GM21381 (cell line): Measurements from ENCODE around the gene ALDH3A2.

Source experiments
- ATAC-seq: cut with Tn5 transposase; IDR thresholded peaks from one replicate; pipeline ENCODE4 v1.9.1; 2021; ENCODE audit warnings: mild to moderate bottlenecking, moderate library complexity; ENCODE audit not compliant: unreplicated experiment

The ALDH3A2 gene

DNA sequence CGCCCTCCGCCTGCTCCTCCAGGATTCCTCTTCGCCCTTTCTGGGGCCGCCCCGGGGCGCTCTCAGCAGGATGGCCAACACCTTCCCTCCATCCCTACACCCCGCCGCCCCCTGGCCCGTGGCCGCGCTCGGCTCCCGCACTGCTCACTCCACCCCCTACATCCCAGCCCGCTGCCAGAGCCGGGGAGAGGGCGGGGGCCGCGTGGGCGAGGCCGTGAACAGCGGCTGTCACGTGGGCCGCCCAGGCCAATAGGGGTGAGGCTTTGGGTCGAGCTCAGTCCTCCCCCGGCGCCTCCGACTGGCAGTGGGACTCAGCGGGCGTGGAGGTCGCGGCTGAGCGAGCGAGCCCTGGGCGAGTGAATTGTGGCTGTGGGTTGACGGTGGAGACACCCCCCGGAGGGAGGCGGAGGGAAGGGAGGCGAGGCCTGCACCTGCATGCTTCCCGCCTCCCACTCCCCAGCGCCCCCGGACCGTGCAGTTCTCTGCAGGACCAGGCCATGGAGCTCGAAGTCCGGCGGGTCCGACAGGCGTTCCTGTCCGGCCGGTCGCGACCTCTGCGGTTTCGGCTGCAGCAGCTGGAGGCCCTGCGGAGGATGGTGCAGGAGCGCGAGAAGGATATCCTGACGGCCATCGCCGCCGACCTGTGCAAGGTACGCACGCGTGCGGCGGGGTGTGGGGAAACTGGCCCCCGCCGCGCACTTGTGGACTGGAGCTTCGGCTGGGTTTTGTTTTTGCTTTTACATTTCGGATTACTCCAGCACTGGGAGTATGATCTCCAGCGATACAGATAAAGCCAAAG, at the start of gene ALDH3A2:
ALDH3A2 (plus strand) TSS at position 277 of the 799 bp plus-strand sequence; CDS start at position 498, 221 bp downstream.
- peak; percentile 84 for ATAC-seq

DNA sequence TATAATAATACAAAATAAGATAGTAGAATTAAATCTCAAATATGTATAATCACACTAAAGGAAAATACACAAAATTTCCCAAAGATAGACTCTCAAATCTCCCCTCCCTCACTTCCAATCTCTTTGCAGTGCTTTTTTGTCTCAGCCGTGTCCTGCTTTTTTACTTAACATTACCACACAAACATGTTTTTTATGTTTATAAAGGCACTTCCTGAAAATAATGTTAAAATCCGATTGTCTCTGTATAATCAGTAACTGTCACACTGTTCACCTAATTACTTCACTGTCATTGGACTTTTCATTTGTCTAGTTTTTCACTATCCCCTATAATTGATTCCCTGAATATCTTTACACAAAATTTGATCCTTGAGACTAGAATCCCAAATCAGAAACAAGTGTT, 38.2 kb upstream of the ALDH3A2 start:
- no peak for ATAC-seq

DNA sequence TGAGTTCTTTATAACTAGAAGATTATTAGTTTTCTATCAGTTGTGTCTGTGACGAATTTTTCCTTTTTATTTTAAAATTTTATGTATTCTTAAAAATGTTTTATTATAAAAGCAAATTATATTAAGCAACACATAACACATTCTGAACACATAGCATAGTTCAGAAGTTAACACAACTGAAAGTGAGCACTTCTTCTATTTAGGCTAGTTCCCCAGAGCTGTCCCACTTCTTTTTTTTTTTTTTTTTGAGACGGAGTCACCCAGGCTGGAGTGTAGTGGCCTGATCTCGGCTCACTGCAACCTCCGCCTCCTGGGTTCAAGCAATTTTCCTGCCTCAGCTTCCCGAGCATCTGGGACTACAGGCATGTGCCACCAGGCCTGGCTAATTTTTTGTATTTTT, 37.7 kb upstream of the ALDH3A2 start:
- no peak for ATAC-seq

DNA sequence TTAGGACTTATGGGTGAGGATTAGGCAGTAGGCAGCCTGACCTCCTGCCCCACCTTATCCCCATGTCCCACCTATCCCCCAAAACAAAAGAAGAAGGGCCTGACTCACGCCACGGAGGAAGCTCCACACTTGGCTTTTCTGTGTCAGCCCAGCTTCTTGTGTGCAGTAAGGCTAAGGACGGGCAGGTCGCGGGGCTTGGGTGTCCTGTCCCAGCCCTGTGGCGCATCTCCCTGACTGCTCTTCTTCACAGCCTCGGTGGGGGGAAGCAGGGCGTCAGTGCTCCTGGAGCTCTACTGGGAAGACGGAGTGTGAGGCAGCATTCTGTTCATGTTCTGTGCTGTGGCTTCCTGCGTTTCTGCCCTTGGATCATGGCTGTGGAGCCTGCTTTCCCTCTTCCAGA, 34.6 kb upstream of the ALDH3A2 start:
- no peak for ATAC-seq

DNA sequence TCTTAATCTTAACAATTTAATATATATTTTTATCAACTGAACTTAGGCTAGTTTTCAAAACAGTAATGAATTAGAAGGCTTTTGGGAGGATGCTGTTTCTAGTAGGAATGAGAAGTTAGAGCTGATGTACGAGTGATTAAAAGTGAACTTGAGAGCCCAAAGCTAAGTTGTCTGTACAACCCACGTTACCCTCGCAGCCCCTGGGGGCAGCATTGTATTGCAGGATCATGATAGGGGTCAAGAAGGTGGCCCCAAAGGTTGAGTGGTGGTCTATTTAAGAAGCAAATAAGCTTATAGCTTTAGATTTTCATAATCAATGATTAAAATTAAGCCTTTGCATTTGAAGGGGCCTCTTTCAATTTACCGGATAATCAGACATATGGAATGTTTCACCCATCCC, 33.7 kb upstream of the ALDH3A2 start:
- ATAC-seq = no peak

DNA sequence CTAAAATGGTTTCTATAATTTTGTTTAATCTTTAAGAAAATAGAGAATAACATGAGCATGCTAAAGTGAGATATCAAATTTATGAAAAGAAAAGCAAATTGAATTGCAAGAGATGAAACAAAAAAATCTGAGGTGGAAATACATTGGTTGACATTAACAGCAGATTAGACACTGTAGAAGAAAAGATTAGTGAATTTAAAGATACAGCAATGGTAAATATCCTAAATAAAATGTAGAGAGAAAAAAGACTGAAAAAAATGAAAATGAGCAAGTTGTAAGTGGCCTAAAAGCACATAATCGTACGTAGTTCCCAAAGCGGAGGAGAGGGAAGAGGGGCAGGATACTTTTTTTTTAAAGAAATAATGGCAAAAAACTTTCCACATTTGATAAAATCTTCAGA, 30.5 kb upstream of the ALDH3A2 start:
- no peak for ATAC-seq

DNA sequence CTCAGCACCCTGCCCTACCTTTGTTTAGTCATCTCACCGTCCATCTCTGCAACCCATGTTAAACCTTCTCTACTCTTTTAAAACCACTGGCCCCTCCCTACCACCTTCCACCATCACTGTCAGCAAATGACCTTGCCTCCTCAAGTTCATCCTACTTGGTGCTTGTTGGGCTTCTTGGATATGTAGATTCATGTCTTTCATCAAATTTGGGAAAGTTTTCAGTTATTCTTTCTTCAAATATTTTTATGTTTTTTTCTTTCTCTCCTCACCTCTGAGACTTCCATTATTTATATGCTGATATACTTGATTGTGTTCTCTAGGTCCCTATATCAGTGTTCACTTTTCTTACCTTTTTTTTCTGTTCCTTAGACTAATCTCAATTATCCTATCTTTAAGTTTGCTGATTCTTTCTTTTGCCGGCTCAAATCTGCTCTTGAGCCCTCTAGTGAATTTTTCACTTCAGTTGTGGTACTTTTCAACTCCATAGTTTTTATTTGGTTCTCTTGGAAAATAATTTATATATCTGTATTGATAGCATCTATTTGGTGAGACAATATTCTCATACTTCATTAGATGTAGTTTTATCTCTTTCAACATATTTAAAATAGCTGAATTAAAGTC, 28.7 kb upstream of the ALDH3A2 start:
- ATAC-seq = no peak

DNA sequence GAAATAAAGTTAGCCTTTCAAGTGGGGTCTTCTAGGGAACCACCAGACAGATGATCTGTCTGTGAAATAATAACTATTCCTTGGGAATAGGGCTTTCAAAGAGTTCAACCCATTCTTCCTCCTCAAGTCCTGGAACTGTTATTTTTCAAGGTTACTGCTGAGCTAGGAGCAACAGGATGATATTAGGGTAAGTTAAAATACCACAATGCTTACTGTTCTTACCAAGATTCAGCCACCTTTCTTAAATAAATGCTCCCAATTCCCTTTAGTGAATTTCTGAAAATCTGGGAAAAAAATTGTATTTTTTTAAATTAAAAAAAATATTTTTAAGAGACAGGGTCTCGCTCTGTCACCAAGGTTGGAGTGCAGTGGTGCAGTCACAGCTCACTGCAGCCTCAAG, 26.9 kb upstream of the ALDH3A2 start:
- ATAC-seq = no peak

DNA sequence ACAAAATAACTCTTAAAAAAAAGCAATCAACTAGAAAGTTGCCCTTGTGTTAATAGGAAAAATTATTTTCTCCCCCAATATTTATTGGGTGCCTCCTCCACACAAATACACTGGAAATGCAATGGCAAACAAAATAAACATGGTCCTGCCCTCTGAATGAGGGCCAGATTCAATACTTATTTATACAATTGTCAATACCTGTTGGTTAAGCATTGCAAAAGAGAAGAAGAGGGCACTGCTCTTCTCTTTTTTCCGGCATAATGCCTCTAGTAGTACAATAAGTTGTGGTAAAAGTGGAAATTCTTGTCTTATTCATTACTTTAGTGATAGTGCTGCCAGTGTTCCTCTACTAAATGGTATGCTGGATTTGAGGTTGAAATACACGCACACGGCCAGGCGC, 22.5 kb upstream of the ALDH3A2 start:
- no peak for ATAC-seq

DNA sequence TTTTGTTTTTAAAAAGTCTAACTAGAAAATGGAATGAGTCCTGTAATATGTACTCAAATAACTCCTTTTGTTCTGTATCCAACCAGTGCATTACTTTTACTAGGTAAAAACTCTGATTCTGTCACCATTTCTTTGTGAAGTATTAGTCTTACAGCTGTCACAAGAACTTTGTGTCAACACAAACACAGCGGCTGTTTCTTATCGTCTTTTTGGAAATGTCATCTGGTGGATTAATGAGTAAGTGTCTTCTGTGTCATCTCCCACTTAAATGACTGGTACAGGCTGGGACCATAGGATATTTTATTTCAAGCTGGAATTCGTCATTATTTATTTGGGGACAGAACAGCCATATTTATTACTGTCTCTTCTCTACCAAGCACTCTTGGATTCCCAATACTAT, 19.1 kb upstream of the ALDH3A2 start:
- no peak for ATAC-seq

DNA sequence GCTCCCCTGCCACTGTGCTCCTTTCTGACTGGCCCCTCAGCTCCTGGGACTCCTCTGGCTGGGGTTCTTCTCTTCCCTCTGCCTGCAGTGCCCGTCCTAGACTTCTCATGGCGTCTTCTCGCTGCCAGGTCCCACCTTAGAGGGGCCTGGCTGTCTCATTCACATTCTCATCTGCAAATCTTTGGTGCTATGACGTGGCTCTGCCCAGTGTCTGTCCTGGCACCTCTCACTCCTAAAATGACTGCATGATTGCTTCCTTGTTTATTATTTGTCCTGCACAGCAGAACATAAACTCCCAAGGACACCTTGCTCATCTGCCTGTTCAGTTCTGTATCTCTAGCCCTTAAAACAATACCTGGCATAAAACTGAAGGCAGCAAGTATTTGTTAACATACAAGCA, 18.5 kb upstream of the ALDH3A2 start:
- ATAC-seq = no peak

DNA sequence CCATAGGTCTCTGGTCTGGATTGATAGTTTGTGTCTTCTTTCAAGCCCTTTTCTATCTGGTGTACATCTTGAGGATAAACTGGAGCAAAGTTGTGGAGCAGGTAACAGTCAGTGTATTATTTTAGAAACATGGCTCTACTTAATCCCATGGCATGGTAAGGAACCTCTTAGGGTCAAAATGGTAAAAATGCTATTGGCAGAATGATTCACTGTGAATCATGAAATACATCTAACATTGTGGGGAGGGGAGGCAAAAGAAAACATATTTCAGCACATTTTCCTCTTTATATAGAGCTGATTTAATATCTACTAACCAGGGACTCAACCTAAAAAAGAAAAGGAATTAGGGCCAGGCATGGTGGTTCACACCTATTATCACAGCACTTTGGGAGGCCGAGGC, 17.9 kb upstream of the ALDH3A2 start:
- ATAC-seq = no peak

DNA sequence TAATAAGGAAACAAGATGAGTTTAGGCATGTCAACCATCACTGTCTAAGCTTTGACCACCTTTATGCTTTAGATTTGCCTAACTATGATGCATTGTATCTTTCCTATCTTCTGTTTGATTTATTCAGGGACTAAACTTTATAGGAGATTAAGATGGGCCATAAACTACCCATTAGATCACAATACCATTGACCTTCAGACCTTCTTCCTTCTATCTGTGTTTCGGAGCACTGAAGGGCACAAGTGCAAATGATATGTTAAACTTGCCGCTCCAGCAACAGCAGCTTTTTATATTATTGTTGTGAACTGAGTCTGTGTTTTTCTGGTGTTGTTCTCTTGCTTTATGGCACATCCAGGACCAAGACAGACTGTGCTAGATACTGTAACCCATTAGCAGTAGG, 16.6 kb upstream of the ALDH3A2 start:
- ATAC-seq = no peak

DNA sequence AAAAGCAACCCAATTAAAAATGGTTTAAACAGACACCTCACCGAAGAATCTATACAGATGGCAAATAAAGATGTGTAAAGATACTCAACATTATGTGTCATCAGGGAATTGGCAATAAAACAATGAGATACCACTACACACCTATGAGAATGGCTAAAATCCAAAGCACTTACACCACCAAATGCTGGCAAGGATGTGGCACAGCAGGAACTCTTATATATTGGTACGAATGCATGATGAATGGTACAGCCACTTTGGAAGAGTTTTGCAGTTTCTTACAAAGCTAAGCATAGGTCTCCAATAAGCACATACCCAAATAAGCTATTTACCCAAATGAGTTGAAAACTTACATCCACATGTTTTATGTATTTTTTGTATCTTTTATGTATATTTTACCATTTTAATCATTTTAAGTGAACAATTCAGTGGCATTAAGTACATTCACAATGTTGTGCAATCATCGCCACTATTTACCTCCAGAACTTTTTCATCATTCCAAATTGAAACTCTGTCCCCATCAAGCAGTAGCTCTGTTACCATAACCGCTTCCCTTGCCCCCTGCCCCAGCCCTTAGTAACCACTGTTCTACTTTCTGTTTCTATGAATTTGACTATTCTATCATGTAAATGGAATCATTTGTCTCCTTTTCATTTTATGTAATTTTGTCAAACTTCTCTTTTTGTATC, 6.7 kb upstream of the ALDH3A2 start:
- no peak for ATAC-seq

DNA sequence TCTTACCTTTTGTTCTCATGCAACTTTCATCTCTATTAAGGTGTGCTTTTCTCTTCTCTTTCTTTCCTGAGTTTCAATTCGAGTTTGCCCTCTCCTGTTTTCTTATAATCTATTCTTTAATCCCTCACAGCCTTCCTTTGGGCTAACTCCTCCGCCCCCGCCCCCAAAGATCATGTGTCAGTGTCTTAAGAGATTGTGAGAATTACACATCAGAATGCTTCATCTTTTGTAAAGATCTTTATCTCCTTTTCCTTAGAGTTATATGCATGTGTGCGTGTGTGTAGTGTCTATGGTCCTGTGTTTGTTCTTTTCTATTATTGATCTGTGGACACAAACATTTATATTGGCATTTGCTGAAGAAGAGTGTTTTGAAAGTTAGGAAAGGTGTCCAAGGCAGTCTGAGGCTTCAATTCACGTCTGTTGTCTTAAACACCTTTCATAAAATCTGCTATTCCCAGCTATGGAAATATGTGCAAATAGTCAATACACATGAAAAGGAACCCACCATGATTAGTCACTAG, 6.1 kb upstream of the ALDH3A2 start:
- no peak for ATAC-seq

DNA sequence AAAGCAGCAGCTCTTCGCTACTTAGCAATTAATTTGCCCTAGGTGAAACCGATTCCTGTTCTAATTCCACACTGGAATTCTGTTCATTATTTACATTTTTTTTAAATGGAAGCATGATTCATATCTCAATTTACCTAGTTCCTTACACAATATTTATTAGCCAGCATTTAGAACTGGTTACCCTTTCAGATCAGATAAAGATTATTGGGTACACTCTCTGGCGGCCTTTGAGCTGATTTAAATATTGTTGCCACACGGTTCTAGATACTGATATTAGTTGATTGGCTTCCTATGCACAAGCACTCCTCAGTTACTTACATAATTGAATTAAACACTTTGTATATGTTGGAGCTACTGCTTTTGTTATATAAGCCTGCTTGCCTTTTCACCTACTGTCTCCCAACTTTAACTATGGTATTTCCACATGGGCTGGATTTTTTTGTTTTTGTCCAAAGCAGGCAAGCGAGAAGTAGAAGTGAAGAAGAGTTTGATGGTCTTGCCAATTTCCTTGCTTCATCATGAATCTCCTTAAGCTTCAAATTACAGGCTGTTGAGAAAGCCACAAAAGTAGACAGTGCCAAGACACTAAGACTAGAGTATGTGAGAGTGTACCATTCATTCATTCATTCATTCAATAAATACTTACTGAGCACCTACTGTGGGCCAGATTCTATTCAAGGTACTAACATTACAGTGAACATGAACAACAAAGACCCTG, 3.9 kb upstream of the ALDH3A2 start:
- ATAC-seq = no peak

DNA sequence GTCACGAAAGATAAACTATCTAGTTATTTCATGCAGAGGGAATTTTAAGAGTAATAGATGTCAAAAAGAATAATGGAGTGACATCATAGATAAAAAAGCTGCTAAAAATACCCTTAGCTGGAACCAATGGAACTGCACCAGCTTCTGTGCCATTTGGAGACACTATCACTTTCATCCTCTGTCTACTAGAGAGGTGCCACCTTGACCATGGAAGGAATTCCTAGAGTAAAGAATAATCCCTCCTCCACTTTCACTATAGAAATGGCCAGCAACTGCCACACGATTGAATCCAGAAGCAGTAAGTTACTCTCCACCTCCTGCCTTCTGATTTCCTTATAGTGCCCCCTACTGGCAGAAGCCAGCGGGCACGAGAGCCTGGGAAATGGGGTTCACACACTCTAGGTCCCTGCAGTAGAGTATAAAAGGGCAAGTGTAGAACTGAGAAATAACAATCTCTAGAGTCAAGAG, 2.8 kb upstream of the ALDH3A2 start:
- ATAC-seq = no peak

DNA sequence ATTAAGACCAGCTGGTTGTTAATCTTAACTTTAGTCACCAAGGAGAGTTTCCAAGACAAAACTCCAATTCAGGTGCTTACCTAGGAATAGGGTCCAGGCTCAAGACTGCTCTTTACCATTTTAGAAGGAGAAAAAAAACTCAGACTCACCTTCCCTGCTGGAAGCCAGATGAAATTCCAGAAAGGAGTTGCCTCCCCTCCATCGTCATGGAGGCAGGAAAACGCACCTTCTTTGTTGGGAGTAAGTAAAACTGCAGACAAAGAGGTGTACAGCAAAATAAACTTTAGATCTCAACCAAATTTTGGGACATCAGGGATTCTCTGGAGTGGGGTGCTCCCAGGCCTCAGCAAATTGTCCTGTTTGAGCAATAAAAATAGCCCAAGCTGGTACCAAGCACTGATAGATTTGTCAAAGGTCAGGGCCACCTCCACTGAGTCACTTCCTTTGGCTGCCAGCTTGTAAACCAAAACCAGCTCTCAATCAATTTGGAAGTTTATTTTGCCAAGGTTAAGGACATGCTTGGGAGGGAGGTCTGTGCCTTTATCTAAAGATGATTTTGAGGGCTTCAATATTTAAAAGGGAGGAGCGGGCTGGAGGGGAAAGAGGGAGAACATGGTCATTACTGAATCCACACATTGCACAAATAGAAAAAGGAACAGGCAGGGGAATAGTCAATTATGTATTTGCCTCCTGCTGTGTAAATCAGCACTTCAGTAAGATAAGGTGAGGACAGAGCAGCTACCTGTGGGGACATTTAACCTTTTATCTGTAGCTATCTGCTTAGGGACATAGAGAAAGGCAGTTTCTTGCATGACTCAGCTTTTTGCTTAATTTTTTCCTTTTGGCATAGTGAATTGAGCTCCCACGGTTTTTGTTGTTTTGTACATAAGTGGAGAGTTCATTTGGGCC, 1.5 kb upstream of the ALDH3A2 start:
- no peak for ATAC-seq

DNA sequence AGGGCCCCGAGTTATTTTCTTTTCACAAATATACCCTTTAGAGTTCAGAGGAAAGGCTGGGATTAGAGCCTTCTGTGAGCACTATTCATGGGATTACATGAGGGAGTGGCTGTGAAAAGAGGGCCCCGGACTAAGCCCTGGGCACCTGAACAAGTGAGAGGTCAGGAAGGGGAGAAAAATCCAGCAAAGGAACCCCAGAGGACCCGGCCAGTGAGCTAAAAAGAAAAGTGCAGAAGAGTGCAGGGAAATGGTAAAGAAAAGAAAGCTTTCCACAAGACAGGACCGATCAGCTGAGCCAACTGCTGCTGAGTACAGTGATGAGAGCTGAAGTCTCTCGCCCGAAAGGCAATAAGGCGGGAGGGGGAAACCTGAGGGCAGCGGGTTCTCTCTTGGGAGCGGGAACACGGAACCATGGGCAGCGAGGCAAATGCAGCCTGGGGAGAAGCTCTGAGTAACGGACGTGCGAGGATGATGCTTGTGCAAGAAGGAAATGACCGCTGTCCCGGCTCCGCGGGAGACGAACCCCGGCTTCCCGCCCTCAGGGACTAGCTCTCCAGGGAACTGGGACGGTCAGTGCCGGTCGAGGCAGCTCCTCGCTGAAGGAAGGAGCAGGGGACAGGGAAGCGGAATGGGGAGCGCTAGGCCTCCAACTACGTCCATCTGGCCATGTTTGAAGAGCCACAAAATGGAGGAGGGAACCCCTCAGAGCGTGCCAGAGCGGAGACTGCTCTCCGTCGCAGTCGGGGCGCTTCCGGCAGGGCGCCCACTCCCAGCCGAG, 665 bp upstream of the ALDH3A2 start:
- ATAC-seq = peak; percentile 28

DNA sequence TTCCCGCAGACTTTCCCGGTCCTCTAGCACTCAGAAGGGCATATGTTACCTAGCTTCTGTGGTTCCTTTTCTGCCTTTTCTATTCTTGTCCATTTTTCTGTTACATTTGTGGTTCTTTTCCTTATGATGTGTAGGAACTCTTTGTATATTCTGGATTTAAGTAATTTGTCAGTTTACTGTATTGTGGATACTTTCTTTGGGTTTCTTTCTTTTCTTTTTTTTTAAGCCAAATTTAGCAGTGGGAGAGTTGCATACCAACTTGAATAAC, 657 bp downstream of the ALDH3A2 start:
- ATAC-seq = no peak
